GM12878 (cell line): ENCODE results near the gene TTYH1. TPM values are rescaled to one million over a fixed set of nuclear protein-coding genes. Genes with fewer than 3 reads are reported as not detected.

ENCODE experiments used
- ATAC-seq: fragments of 200-7000 bp; cut with Tn5 transposase; 3 replicates; pipeline ENCODE4 v1.9.1; 2020; ENCODE audit warnings: mild to moderate bottlenecking, moderate library complexity
- BruUV-seq: library from RNA; stranded (reverse); fragments of 400-500 nt; replicated peaks from 2 replicates; lab custom pipeline; 2021; lab: Mats Ljungman, UMichigan
- CTCF ChIA-PET: fragments of 300-600 bp; sonication (Branson Sonifier 250); formaldehyde crosslinking; extraction: SDS; loops from one replicate; lab custom pipeline; 2021; ENCODE audit warnings: inconsistent platforms; lab: Yijun Ruan, JAX
- POLR2A ChIA-PET: fragments of 350-600 bp; formaldehyde crosslinking; extraction: SDS; loops from one replicate; lab custom pipeline; 2021; ENCODE audit warnings: inconsistent platforms; lab: Charles Lee
- RAD21 ChIA-PET: fragments of 300-600 bp; sonication (Branson Sonifier 250); formaldehyde crosslinking; loops from one replicate; lab custom pipeline; 2023; ENCODE audit warnings: antibody characterized with exemption; ENCODE audit not compliant: unreplicated experiment; lab: Charles Lee
- SMC1A ChIA-PET: fragments of 300-600 bp; sonication (Branson Sonifier 250); formaldehyde crosslinking; loops from one replicate; lab custom pipeline; 2023; ENCODE audit not compliant: unreplicated experiment, uncharacterized antibody; lab: Charles Lee
- DNase-seq: peaks from one replicate; pipeline ENCODE4 v3.0.0-alpha.2; 2011; ENCODE audit warnings: low read depth, low spot score
- FAIRE-seq: peaks from 3 replicates; lab custom pipeline; 2011; peaks lifted over from hg19 to GRCh38; lab: Jason Lieb, UNC
- H2AFZ ChIP-seq: 2 replicates; pipeline ENCODE4 v1.6.0; 2011; ENCODE audit warnings: low read depth, low read length, control low read depth; ENCODE audit not compliant: control insufficient read depth
- H3K27ac ChIP-seq: 2 replicates; pipeline ENCODE4 v1.5.1; 2011; ENCODE audit warnings: control low read depth; ENCODE audit not compliant: control insufficient read depth, insufficient read depth
- H3K27me3 ChIP-seq, 2 experiments: replicated peaks in 1 of 2; 2 replicates each; pipeline versions ENCODE4 v1.6.0 to v1.6.1; 2011; ENCODE audit warnings: low read length in 1 of 2; ENCODE audit not compliant: control insufficient read depth in 2 of 2, insufficient read depth in 2 of 2
- H3K36me3 ChIP-seq, 2 experiments: 2 replicates each; pipeline ENCODE4 v1.5.1; 2011; ENCODE audit warnings: low read length in 1 of 2; ENCODE audit not compliant: control insufficient read depth in 2 of 2, insufficient read depth in 2 of 2
- H3K4me1 ChIP-seq: 2 replicates; pipeline ENCODE4 v1.6.1; 2011; ENCODE audit warnings: mild to moderate bottlenecking, low read length, moderate library complexity, mixed read lengths; ENCODE audit not compliant: control insufficient read depth, insufficient read depth
- H3K4me2 ChIP-seq: 2 replicates; pipeline ENCODE4 v1.6.0; 2011; ENCODE audit warnings: control low read depth; ENCODE audit not compliant: control insufficient read depth, insufficient read depth
- H3K4me3 ChIP-seq: fragments of 200-600 bp; sonication (generic); 2 replicates; pipeline ENCODE4 v1.5.1; 2016
- H3K79me2 ChIP-seq: 2 replicates; pipeline ENCODE4 v1.6.0; 2011; ENCODE audit warnings: low read length; ENCODE audit not compliant: control insufficient read depth, insufficient read depth
- H3K9ac ChIP-seq: 2 replicates; pipeline ENCODE4 v1.8.0; 2011; ENCODE audit warnings: low read length, control low read depth, mixed read lengths; ENCODE audit not compliant: control insufficient read depth, insufficient read depth
- H3K9me3 ChIP-seq: replicated peaks from 3 replicates; pipeline ENCODE4 v1.5.1; 2011; ENCODE audit warnings: mild to moderate bottlenecking, low read length; ENCODE audit not compliant: control insufficient read depth, insufficient read depth
- H4K20me1 ChIP-seq: 2 replicates; pipeline ENCODE4 v1.6.0; 2011; ENCODE audit not compliant: control insufficient read depth, insufficient read depth
- BCL11A ChIP-seq: IDR thresholded peaks from 2 replicates; pipeline ENCODE4 v1.6.1; 2011; ENCODE audit warnings: low read depth, low read length
- NFIC ChIP-seq: IDR thresholded peaks from 2 replicates; pipeline ENCODE4 v1.6.1; 2012; ENCODE audit warnings: low read depth, mild to moderate bottlenecking, inconsistent platforms, low read length, moderate library complexity
- WGBS: methylation state at CpG from one replicate; pipeline ENCODE4 v1.1.6; 2016; ENCODE audit warnings: low lambda C conversion rate; ENCODE audit not compliant: insufficient replicate concordance, insufficient coverage; ENCODE audit errors: missing lambda C conversion rate; 5-methylcytosine and 5-hydroxymethylcytosine counted together
- in situ Hi-C: fragments of 300-500 bp; cut with MboI; formaldehyde crosslinking; loops from 9 replicates; pipeline ENCODE4 v1.14.3; 2018; ENCODE audit warnings: mixed read lengths
- intact Hi-C: fragments of 100-400 bp; cut with micrococcal nuclease; formaldehyde crosslinking; loops from one replicate; pipeline ENCODE4 v1.14.2; 2022; ENCODE audit not compliant: unreplicated experiment
- polyA plus RNA-seq, 11 experiments: library from polyadenylated mRNA; depleted of rRNA in 4 of 11; unstranded in 6 of 11; stranded (reverse) in 5 of 11; fragments of >200 nt; fragmentation: Nextera tagmentation in 4 of 11; fragmentation: Illumina TruSeq in 1 of 11; extraction: Ambion mirVana in 4 of 11; extraction: Trizol in 1 of 11; gene quantifications; 1 replicate in 1 of 11; 2 replicates in 10 of 11; pipeline versions ENCODE4 v1.2.1 to v1.2.3, GENCODE V29; 2011 to 2016; ENCODE audit warnings: inconsistent platforms in 2 of 11, missing spikeins in 2 of 11, low read depth in 1 of 11
- total RNA-seq, 4 experiments: library from RNA; depleted of rRNA in 3 of 4; stranded (reverse); fragments of >200 nt in 3 of 4; fragmentation: Illumina TruSeq in 1 of 4; extraction: Trizol in 1 of 4; gene quantifications; 2 replicates each; pipeline versions ENCODE4 v1.2.1 to v1.2.3, GENCODE V29; 2013 to 2021
- TF ChIP-seq, protein P1 (sequence below): IDR thresholded peaks from 2 replicates; pipeline ENCODE4 v1.6.1; 2011; ENCODE audit warnings: borderline replicate concordance, low read depth, mild to moderate bottlenecking, moderate library complexity, low read length; ENCODE audit not compliant: insufficient read depth, poor library complexity, severe bottlenecking

TTYH1 gene
- total and polyA plus RNA-seq, 10 of the 15 experiments (the other 5 are each of a cell fraction or from before 2014, with no cell fraction given) = 0.01 to 0.36 (median 0.09) TPM; not detected in 3

DNA sequence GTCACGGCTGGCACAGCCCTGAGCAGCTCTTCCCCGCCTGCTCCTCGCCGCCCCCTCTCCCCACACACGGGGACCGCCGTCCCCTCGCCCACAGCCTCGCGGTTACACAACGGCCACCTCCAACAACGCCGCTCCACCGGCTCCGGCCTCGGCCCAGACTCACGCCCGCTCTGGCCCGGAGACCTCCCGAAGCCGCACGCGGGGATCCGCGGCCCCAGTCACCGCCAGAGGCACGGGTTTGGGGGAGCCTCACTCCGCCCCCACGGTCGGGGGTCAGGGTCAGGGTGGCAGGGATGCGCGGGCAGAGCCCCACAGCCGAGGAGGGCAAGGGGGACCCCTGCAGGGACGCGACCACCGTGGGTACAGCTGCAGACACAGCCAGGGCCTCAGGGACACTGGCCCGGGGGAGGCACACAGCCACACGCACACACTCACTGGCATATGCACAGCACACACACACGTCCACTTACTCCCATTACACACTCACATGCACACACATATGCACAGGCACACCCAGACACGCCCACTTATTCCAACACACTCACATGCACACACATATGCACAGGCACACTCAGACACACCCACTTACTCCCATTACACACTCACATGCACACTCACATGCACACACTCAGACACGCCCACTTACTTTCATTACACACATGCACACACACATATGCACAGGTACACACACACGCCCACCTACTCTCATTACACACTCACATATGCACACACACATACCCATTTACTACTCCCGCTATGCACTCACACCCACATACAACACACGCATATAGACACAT is 1.6 kb downstream of the TTYH1 start:
- 72% methylated on average over 38 of the region's 44 CpGs for WGBS
- RAD21 ChIA-PET = interaction anchor here (0.6 kb wide), 1 partner anchor 14 kb away, joined by 3 read pairs; no protein-coding TSS in a partner anchor
- in situ Hi-C loops = no loop called here
- DNase-seq = no peak
- no peak overlapping the region for H3K27ac ChIP-seq
- H3K79me2 ChIP-seq = no peaks in the 10 kb centered on the region
- H2AFZ ChIP-seq = no peak overlapping the region
- no peak overlapping the region for H3K4me2 ChIP-seq
- H3K36me3 ChIP-seq = no peaks in the 10 kb centered on the region
- POLR2A ChIA-PET = interaction anchor here (0.7 kb wide), 1 partner anchor 14 kb away, joined by 3 read pairs; no protein-coding TSS in a partner anchor
- peaks cover 8% of the 10 kb centered on the region for H3K4me1 ChIP-seq
- intact Hi-C loops = no loop called here
- CTCF ChIA-PET = no interaction called here
- TF ChIP-seq BCL11A (no peak), NFIC (peak; percentile 37; the same call in 1 of the 2 replicates)
- TF ChIP-seq, protein P1, sequence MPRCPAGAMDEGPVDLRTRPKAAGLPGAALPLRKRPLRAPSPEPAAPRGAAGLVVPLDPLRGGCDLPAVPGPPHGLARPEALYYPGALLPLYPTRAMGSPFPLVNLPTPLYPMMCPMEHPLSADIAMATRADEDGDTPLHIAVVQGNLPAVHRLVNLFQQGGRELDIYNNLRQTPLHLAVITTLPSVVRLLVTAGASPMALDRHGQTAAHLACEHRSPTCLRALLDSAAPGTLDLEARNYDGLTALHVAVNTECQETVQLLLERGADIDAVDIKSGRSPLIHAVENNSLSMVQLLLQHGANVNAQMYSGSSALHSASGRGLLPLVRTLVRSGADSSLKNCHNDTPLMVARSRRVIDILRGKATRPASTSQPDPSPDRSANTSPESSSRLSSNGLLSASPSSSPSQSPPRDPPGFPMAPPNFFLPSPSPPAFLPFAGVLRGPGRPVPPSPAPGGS = peak; percentile 88
- TF ChIP-seq, all 136 proteins: peak for 2
- Histone ChIP-seq H3K9me3 (no peaks in the 10 kb centered on the region; the same call in 2 of the 3 replicates), H3K4me3 (no peak overlapping the region), H3K9ac (no peak overlapping the region), H4K20me1 (no peaks in the 10 kb centered on the region), H3K27me3 (peaks cover 0 to 3% of the 10 kb centered on the region in 2 experiments; a peak in 2 of 4 replicates)
- ATAC-seq (no peak), FAIRE-seq (no peak)
- SMC1A ChIA-PET = no interaction called here
- no TSS peak for BruUV-seq
